ENCODE data around the gene MAPKAP1. TPM values are rescaled to one million over a fixed set of nuclear protein-coding genes. Genes with fewer than 3 reads are reported as not detected.
A peak's percentile ranks its signal among the peaks of the same experiment; 100 is the strongest.

Gene MAPKAP1
- total and polyA plus RNA-seq, 2 of the 13 experiments (the other 11 are each of a cell fraction or from before 2014, with no cell fraction given): 45.0 to 64.3 TPM

GRCh38 chr9:125594223-125594610, 112.8 kb downstream of the MAPKAP1 start:
- 48% methylated on average over 3 of the region's 3 CpGs for WGBS (ENCODE audit: low lambda C conversion rate)

More at GRCh38 chr9:125594223-125594610, 112.8 kb downstream of the MAPKAP1 start:
- Histone ChIP-seq H3K27ac (ENCODE audit: extremely low read length, insufficient read depth, low read length) (no peak overlapping the region), H3K4me1 (ENCODE audit: insufficient read depth, low read length) (peaks cover 45% of the 10 kb centered on the region), H3K79me2 (ENCODE audit: insufficient read depth, low read length) (no peaks in the 10 kb centered on the region), H4K20me1 (ENCODE audit: insufficient read depth, low read length) (no peaks in the 10 kb centered on the region), H3K36me3 (replicated peaks in 1 of 2; ENCODE audit: control insufficient read depth in 1 of 2, insufficient read depth in 2 of 2, low read length in 2 of 2) (no peaks in the 10 kb centered on the region), H3K4me2 (ENCODE audit: low read depth, low read length) (0 out of 2 replicates have a peak overlapping the region, but pooled peaks have one; percentile 1), H3K9me3 (ENCODE audit: low read length) (no peaks in the 10 kb centered on the region), H3K4me3 (replicated peaks in 1 of 3; ENCODE audit: insufficient read depth in 1 of 3, low read depth in 2 of 3, low read length in 3 of 3) (no peak overlapping the region), H3K27me3 (ENCODE audit: control insufficient read depth in 1 of 2, insufficient read depth in 2 of 2, low read length in 2 of 2) (no peaks in the 10 kb centered on the region), H2AFZ (ENCODE audit: low read length) (no peak overlapping the region), H3K9ac (ENCODE audit: insufficient read depth, low read depth, low read length) (no peak overlapping the region)
- intact Hi-C loops (cut with micrococcal nuclease; ENCODE audit: unreplicated experiment) (no loop called here), in situ Hi-C loops (cut with HindIII; ENCODE audit: extremely low pct_ligation_motif_present, low pct_unique_long_range_greater_than_20kb) (no loop called here)
- TF ChIP-seq ZNF326 (CRISPR knock-in tag; IDR thresholded peaks at IDR 0.05; ENCODE audit: borderline replicate concordance) (no peak), SIX1 (CRISPR knock-in tag; IDR thresholded peaks at IDR 0.05; ENCODE audit: borderline replicate concordance) (no peak), ZNF572 (CRISPR knock-in tag; IDR thresholded peaks at IDR 0.05) (no peak), MZF1 (CRISPR knock-in tag; IDR thresholded peaks at IDR 0.05; ENCODE audit: borderline replicate concordance) (no peak), THYN1 (CRISPR knock-in tag; IDR thresholded peaks at IDR 0.05; ENCODE audit: borderline replicate concordance, low read depth) (no peak), ZNF280B (CRISPR knock-in tag; IDR thresholded peaks at IDR 0.05; ENCODE audit: borderline replicate concordance) (no peak), CEBPG (CRISPR knock-in tag; IDR thresholded peaks at IDR 0.05) (no peak), TRAFD1 (CRISPR knock-in tag; IDR thresholded peaks at IDR 0.05; ENCODE audit: borderline replicate concordance) (no peak), KLF13 (CRISPR knock-in tag; IDR thresholded peaks at IDR 0.05) (no peak), MXD3 (CRISPR knock-in tag; IDR thresholded peaks at IDR 0.05) (no peak), GPN1 (CRISPR knock-in tag; IDR thresholded peaks at IDR 0.05; ENCODE audit: borderline replicate concordance) (no peak)
- POLR2A ChIA-PET: no interaction called here
- BruUV-seq (replicated peaks): no TSS peak
- FAIRE-seq (no peak), DNase-seq (ENCODE audit: low spot score) (no peak), ATAC-seq (no peak)
- CTCF ChIA-PET (ENCODE audit: low intra/inter-chr PET ratio, low total read pairs): no interaction called here

Measured in HepG2 (cell line).